Measurements from ENCODE around the gene FRMD6.

Gene FRMD6

GRCh38 chr14:51651388-51652167 is at the start of gene FRMD6:
Gene FRMD6 (plus strand): TSS chr14:51651910. CDS start chr14:51689837, 37,927 bp downstream.
- peak; percentile 55 for DNase-seq (ENCODE audit: low spot score)

- no peak for DNase-seq (ENCODE audit: low spot score)
Observed at GRCh38 chr14:51602310-51602709, 49.4 kb upstream of the FRMD6 start.

GRCh38 chr14:51603495-51603894 is 48.2 kb upstream of the FRMD6 start:
- no peak for DNase-seq (ENCODE audit: low spot score)

GRCh38 chr14:51604073-51604472 is 47.6 kb upstream of the FRMD6 start:
- DNase-seq (ENCODE audit: low spot score) = no peak

- no peak for DNase-seq (ENCODE audit: low spot score)
Observed at GRCh38 chr14:51605575-51605974, 46.1 kb upstream of the FRMD6 start.

GRCh38 chr14:51607711-51608110 is 44.0 kb upstream of the FRMD6 start:
- DNase-seq (ENCODE audit: low spot score) = no peak

- no peak for DNase-seq (ENCODE audit: low spot score)
Observed at GRCh38 chr14:51609251-51609954, 42.3 kb upstream of the FRMD6 start.

GRCh38 chr14:51609955-51610283 is 41.8 kb upstream of the FRMD6 start:
- DNase-seq (ENCODE audit: low spot score) = no peak

- no peak for DNase-seq (ENCODE audit: low spot score)
Observed at GRCh38 chr14:51610771-51611170, 40.9 kb upstream of the FRMD6 start.

- DNase-seq (ENCODE audit: low spot score) = no peak
Observed at GRCh38 chr14:51612449-51612848, 39.3 kb upstream of the FRMD6 start.

GRCh38 chr14:51613416-51613815 is 38.3 kb upstream of the FRMD6 start:
- no peak for DNase-seq (ENCODE audit: low spot score)

GRCh38 chr14:51614707-51615106 is 37.0 kb upstream of the FRMD6 start:
- no peak for DNase-seq (ENCODE audit: low spot score)

- no peak for DNase-seq (ENCODE audit: low spot score)
Observed at GRCh38 chr14:51616256-51616655, 35.5 kb upstream of the FRMD6 start.

GRCh38 chr14:51616724-51617409 is 34.8 kb upstream of the FRMD6 start:
- DNase-seq (ENCODE audit: low spot score) = peak; percentile 23

- no peak for DNase-seq (ENCODE audit: low spot score)
Observed at GRCh38 chr14:51619561-51619960, 32.1 kb upstream of the FRMD6 start.

- no peak for DNase-seq (ENCODE audit: low spot score)
Observed at GRCh38 chr14:51620056-51620455, 31.7 kb upstream of the FRMD6 start.

- DNase-seq (ENCODE audit: low spot score) = no peak
Observed at GRCh38 chr14:51621654-51622053, 30.1 kb upstream of the FRMD6 start.

- DNase-seq (ENCODE audit: low spot score) = no peak
Observed at GRCh38 chr14:51622376-51622775, 29.3 kb upstream of the FRMD6 start.

- no peak for DNase-seq (ENCODE audit: low spot score)
Observed at GRCh38 chr14:51624955-51625569, 26.6 kb upstream of the FRMD6 start.

- DNase-seq (ENCODE audit: low spot score) = no peak
Observed at GRCh38 chr14:51626185-51626584, 25.5 kb upstream of the FRMD6 start.

- no peak for DNase-seq (ENCODE audit: low spot score)
Observed at GRCh38 chr14:51626788-51627187, 24.9 kb upstream of the FRMD6 start.

GRCh38 chr14:51627313-51627712 is 24.4 kb upstream of the FRMD6 start:
- DNase-seq (ENCODE audit: low spot score) = no peak

- no peak for DNase-seq (ENCODE audit: low spot score)
Observed at GRCh38 chr14:51628238-51628637, 23.5 kb upstream of the FRMD6 start.
